GM21528 (cell line): ENCODE results near the gene SYT15B.
"Not testable (repeated sequence)": the region's sequence is repeated elsewhere in the genome, so short reads cannot be mapped to it uniquely, and the experiment has no call there.

Experiments
- ATAC-seq: cut with Tn5 transposase; IDR thresholded peaks from one replicate; pipeline ENCODE4 v1.9.1; 2021; ENCODE audit warnings: mild to moderate bottlenecking, moderate library complexity; ENCODE audit not compliant: unreplicated experiment, low FRiP score

SYT15B gene

DNA sequence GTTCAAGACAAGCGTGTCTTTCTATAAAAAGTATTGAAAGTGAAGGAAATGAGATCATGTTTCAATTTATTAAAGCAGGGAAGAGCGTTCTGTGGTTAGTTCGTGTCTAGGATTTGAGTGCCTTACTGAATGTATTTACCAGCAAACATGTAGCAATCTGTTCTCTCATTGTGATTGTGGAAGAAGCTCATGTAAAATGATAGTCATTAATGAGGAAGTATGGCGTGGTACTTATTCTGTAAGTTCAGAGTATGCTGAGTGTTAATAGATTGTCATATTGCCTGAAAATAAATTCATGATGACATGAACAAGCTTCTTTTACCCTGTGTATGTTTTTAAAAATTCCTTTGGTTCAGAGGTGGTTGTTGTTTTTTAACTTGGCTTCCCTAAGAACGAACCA lies 32.5 kb downstream of the SYT15B start:
- not testable (repeated sequence) for ATAC-seq

DNA sequence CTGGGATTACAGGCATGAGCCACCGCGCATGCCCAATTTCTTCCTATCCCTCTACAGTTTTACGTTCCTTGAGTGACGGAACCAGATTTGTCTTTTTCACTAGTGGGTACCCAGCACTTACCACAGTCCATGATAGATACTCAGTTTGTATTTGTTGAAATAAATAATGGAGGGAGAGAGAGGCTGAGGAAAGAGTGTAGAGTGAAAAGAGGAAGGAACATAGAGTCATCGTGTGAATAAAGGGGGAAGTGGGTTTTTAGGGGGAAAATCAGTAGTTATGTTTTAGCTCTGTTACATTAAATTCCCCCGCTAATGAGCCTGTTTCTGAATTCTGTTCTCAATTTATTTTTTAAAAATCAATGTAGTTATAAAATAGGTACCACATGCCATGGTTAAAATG lies 37.7 kb downstream of the SYT15B start:
- ATAC-seq, result not testable (repeated sequence)

DNA sequence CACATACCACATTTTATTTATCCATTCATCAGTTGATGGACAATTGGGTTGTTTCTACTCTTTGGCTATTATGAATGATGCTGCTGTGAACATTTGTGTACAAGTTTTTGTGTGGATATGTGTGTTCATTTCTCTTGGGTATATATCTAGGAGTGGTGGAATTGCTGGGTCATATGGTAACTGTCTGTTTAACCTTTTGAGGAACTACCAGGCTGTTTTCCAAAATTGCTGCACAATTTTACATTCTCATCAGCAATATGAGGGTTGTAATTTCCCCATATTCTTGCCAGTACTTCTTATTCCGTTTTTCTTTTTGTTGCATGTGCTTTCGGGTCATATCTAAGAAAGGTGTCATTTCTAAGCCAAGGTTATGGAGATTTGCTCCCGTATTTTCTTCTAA lies 38.3 kb downstream of the SYT15B start:
- ATAC-seq, result not testable (repeated sequence)

DNA sequence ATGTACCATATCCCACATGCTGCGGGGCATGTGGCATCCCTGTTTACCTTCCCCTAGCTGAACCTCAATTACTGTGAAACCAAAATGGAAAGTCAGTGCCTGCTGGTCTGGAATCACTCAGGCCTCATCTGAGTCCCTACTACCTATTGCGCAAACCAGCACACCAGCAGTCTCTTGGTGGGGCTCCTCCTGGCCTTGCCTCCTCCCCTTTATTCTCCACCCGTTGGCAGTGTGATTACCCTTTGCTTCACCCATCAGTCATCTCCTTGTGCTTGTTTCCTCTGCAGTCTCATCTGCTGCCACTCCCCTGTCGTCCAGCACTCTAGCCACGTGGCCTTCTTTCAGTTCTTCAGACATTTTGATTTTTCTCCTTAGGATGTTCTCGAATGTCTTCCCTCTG lies 39.3 kb downstream of the SYT15B start:
- ATAC-seq, result not testable (repeated sequence)

DNA sequence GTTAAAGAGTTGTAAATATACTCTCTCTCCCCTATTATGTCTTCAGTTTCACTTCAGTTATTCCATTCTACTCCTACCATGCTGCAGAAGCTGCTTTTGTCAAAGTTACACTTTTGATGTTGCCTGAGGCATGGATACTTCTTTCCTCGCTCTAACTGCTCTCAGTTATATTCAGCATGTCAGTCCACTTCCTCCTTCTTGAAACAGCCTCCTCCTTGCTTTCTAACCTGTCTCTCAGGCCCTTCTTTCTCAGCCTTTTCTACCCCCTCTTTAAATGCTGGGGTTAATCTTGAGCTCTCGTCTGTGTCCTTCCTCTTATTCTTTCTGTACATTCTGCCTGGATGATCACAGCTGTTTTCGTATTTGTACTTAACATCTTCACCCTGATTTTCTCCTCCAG lies 40.0 kb downstream of the SYT15B start:
- ATAC-seq, result not testable (repeated sequence)

DNA sequence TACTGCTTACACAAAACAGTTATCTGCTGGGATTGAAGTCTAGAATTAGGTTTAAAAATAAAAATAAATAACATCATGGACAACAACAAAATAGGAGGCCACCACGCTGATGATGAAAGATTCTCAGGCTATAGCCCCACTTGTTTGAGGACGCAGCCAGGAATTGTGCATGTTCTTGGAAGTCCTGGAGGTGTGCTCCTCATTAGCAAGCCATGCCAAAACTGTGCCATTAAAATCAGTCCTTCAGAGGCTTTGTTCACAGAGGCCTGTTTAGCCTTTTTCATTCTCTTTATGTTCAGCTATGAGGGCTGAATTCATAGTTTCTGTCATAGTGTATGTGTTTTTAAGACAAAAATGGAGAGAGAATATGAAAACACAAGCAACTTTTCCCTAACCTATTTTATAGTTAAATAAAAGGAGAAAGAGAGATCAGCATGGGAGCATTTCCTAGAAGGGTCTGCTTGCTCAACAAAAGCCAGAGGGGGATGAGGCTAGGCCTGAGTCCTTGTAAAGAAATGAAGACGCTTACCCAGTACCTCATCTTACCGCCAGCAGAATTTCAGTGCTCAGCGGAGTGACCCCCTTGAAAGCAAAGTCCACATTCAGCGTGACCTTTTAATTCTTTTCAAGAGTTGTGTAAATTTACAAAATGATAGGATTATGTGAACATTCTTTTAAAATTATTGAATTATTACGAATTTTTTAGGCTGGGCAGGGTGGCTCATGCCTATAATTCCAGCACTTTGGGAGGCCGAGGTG lies 46.2 kb downstream of the SYT15B start:
- ATAC-seq, result not testable (repeated sequence)
